Activated naive CD8-positive, alpha-beta T cell treated with anti-CD3 and anti-CD28 coated beads for 36 hours (primary cell): ENCODE measurements around the gene ZER1. TPM values are rescaled to one million over a fixed set of nuclear protein-coding genes. Genes with fewer than 3 reads are reported as not detected.
"Not testable (repeated sequence)": the region's sequence is repeated elsewhere in the genome, so short reads cannot be mapped to it uniquely, and the experiment has no call there.

Experiments used
- DNase-seq: peaks from one replicate; pipeline ENCODE4 v3.0.0; 2021
- H3K27ac Mint-ChIP-seq: one replicate; pipeline ENCODE4 v1.8.0; 2022; ENCODE audit warnings: mild to moderate bottlenecking, moderate library complexity, mixed read lengths
- H3K27me3 Mint-ChIP-seq: one replicate; pipeline ENCODE4 v1.8.0; 2022; ENCODE audit warnings: mild to moderate bottlenecking, mixed read lengths
- H3K36me3 Mint-ChIP-seq: one replicate; pipeline ENCODE4 v1.8.0; 2021; ENCODE audit warnings: mild to moderate bottlenecking, mixed read lengths
- H3K4me1 Mint-ChIP-seq: one replicate; pipeline ENCODE4 v1.8.0; 2021; ENCODE audit warnings: mixed read lengths
- H3K4me3 Mint-ChIP-seq: one replicate; pipeline ENCODE4 v1.8.0; 2022; ENCODE audit warnings: mild to moderate bottlenecking, moderate library complexity, mixed read lengths
- H3K9me3 Mint-ChIP-seq: one replicate; pipeline ENCODE4 v1.8.0; 2022; ENCODE audit warnings: mixed read lengths
- total RNA-seq, 2 experiments: library from RNA; stranded (reverse); gene quantifications; one replicate each; pipeline ENCODE4 v1.2.3, GENCODE V29; 2021

Gene ZER1
- total RNA-seq, 2 experiments from 2014 or later: 13.7 to 14.4 TPM

DNA sequence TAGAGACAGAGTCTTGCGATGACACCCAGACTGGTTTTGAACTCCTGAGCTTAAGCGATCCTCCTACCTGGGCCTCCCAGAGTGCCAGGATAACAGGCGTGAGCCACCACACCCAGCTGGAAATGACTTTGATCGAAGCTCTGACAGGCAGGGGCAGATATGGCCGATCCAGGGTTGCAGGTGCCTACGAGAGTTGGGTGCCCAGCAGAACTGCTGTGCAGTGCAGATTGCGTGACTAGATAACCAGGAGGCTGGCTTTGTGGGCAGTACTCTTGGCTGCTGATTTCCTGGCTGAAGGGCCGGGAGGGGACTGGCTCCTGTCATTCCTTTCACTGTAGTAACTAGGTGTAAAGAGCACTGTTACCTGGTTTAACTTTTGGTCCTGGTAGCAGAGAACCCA is 27.2 kb upstream of the ZER1 start:
- no peak overlapping the region for H3K27ac Mint-ChIP-seq
- no peaks in the 10 kb centered on the region for H3K4me1 Mint-ChIP-seq
- H3K9me3 Mint-ChIP-seq: no peaks in the 10 kb centered on the region

DNA sequence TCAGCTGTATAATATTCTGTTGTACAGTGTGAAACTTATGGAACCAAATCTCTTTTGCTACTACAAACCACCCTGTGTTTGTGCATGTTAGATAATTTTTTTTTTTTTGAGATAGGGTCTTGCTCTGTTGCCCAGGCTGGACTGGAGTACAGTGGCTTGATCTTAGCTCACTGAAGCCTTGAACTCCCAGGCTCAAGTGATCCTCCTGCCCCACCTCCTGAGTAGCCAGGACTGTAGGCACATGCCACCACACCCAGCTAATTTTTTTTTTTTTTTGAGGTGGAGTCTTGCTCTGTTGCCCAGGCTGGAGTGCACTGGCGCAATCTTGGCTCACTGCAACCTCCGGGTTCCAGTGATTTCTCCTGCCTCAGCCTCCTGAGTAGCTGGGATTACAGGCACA is 23.2 kb upstream of the ZER1 start:
- not testable (repeated sequence) for H3K9me3 Mint-ChIP-seq, H3K4me1 Mint-ChIP-seq, H3K4me3 Mint-ChIP-seq, H3K36me3 Mint-ChIP-seq, H3K27me3 Mint-ChIP-seq, DNase-seq, H3K27ac Mint-ChIP-seq

More for the DNA sequence above, 27.2 kb upstream of the ZER1 start:
- Mint-ChIP-seq H3K4me3 (no peak overlapping the region), H3K27me3 (no peaks in the 10 kb centered on the region), H3K36me3 (peaks cover 4% of the 10 kb centered on the region)
- no peak for DNase-seq

DNA sequence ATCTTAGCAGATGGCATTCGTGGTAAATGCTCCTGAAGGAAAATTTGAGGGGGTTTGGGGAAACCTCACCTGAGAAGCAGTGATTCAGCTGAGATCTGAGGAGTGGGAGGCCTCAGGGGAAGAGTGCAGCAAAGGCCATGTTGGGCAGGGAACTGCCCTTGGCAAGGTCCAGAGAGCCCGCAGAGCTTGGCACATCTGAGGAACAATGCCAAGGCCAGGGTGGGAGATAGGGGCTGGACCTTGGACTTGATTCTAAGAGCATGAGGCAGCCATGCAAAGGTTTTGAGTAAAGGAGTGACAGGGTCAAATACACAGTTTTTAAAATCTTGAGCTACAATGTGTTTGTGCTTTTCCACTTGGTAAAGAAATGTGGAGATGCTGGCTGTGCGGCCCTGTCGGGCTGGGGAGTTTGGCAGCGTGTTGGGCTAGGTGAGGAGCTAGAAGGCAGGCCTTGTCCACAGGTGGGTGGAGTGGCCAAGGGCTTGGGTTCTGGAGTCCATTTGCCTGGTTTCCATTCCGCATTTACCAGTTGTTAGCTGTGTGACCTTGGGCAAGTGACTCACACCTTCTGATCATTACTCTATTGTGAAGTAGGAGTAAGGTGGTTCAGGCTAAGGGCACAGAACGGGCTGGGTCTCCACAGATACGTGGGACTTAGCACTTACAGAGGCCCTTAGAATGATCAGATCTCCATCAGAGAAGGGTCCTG is 21.4 kb upstream of the ZER1 start:
- H3K9me3 Mint-ChIP-seq: no peaks in the 10 kb centered on the region
- H3K4me1 Mint-ChIP-seq: peaks cover 10% of the 10 kb centered on the region
- no peak overlapping the region for H3K27ac Mint-ChIP-seq
- DNase-seq: no peak
- H3K4me3 Mint-ChIP-seq: no peak overlapping the region
- H3K27me3 Mint-ChIP-seq: no peaks in the 10 kb centered on the region
- peaks cover 7% of the 10 kb centered on the region for H3K36me3 Mint-ChIP-seq

DNA sequence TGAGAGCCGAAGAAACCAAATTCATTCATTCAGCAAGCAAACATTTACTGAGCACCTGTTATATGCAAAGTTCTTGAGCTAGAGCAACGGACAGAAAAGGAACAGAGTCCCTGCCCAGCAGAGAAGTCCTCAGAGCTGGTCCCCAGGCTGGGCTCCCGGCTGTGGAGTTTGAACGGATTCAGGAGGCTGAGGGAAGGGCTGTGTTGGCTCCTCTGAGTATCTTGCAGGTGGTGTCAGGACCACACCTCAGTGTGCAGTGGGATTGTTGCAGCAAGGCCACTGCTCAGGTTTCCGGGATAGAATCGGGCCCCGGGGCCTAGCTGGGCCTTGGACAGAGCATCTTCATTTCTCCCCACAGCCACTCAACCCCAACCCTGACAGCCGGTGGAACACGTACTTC is 20.4 kb upstream of the ZER1 start:
- H3K36me3 Mint-ChIP-seq: peaks cover 3% of the 10 kb centered on the region
- no peak overlapping the region for H3K4me3 Mint-ChIP-seq
- DNase-seq: no peak
- no peaks in the 10 kb centered on the region for H3K27me3 Mint-ChIP-seq
- peaks cover 16% of the 10 kb centered on the region for H3K4me1 Mint-ChIP-seq
- no peak overlapping the region for H3K27ac Mint-ChIP-seq
- H3K9me3 Mint-ChIP-seq: no peaks in the 10 kb centered on the region

DNA sequence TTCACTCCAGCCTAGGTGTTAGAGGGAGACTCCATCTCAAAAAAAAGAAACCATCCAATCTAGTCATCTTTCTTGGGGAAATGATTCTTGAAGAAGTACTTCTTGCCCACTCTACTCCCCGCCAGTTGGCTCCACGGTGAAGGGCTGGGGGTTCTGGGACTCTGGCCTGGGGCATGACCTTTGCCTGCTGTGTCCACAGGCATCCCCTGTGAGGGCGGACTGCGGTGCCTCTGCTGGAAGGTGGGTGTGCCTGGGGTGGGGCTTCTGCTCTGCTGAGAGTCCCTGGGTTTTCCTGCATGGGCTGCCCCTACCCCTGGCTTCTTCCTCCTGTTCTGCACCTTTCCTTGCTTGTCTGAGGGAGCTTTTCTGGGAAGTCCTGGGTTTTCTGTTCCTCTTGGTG is 18.8 kb upstream of the ZER1 start:
- Mint-ChIP-seq H3K4me1 (peaks cover 18% of the 10 kb centered on the region), H3K36me3 (peaks cover 2% of the 10 kb centered on the region), H3K4me3 (no peak overlapping the region), H3K27me3 (no peaks in the 10 kb centered on the region), H3K9me3 (no peaks in the 10 kb centered on the region), H3K27ac (no peak overlapping the region)
- no peak for DNase-seq

DNA sequence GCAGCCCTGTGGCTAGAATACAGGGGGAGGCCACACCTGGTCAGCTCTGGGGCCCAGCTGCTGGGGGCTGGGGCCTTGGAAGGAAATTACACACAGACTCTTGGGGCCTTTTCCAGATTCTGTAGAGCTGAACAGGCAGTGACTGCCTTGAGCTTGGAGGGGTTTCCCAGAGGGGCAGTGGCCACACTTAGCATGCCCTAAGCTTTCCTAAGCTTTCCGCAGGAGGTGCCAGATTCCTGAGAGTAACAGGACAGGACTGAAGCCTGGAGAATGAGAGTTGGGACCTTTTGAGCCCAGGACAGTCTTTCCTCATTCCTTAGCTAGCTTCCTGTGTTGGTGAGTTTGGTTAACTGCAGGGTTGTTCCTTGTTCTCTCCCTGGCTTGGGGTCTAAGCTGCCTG is 16.7 kb upstream of the ZER1 start:
- Mint-ChIP-seq H3K4me1 (peaks cover 23% of the 10 kb centered on the region), H3K36me3 (peaks cover 2% of the 10 kb centered on the region), H3K27ac (peak overlapping the region; percentile 48), H3K4me3 (peak overlapping the region; percentile 99), H3K9me3 (no peaks in the 10 kb centered on the region), H3K27me3 (no peaks in the 10 kb centered on the region)
- no peak for DNase-seq

DNA sequence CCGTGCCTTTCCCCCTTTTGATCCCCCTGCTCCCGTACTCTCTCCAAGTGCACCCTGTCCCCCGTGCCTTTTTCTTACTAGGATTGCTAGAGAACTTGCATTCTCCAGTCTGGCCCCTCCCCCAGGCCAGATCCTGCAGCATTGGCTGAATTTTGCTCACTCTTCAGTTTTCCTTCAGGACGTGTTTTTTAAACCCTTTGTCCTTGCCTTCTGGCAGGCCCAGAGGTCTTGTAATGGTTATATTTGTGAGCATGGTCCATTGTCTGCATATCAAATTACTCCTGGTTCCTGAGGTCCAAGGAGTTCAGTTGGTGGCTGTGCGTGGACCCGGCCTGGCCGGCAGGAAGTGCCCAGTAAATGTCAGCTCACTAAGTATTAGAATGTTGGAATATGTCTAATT is 15.9 kb upstream of the ZER1 start:
- H3K4me1 Mint-ChIP-seq: peaks cover 26% of the 10 kb centered on the region
- H3K4me3 Mint-ChIP-seq: peak overlapping the region; percentile 99
- H3K27me3 Mint-ChIP-seq: no peaks in the 10 kb centered on the region
- H3K9me3 Mint-ChIP-seq: no peaks in the 10 kb centered on the region
- no peak for DNase-seq
- H3K27ac Mint-ChIP-seq: peak overlapping the region; percentile 92
- H3K36me3 Mint-ChIP-seq: peaks cover 2% of the 10 kb centered on the region

DNA sequence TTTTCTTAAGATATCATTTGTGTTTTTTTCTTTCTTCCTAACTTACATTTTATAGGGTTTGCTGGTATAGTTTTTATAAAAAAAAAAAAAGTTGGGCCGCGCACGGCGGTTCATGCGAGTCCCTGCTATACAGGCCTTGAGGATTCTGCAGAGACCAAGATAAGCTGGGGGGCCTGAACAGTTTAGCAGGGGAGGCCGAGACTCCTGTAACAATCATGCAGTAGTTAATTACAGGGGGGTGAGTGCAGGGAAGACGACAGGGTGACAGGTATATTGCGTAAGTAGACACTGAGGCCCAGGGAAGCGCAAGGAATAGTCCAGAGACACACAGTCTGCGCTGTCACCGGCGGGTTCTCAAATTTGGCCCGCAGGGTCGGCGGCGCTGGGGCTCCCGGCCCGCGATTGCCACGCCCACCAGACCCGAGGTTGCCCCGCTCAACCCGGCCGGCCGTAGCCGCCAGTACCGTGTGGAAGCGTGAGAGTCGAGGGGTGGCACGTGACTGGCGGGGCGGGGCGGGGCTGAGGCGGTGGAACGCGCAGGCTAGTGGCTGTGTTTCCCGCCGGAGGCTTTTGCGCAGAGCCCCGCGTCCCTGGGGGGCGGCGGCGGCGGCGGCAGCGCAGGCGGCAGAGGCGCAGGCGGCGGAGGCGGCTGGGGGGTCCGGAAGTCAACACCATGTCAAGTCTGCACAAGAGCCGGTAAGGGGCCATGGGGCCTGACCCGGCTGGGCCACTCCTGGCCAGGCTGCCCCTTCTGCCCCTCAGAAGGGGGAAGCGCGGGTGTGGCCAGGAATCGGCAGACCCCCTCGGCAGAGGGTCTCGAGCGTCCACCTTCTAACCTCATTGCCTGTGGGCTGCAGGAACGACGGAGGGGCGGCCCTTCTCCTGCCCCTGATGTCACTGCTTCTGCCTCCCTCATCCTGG is 15.2 kb upstream of the ZER1 start, which contains the start of gene TBC1D13:
Gene TBC1D13, plus strand, starts transcription at position 573 of the 921 bp plus-strand sequence. Its CDS starts 101 bp downstream, at position 674.
- H3K4me1 Mint-ChIP-seq: peaks cover 26% of the 10 kb centered on the region
- no peaks in the 10 kb centered on the region for H3K9me3 Mint-ChIP-seq

DNA sequence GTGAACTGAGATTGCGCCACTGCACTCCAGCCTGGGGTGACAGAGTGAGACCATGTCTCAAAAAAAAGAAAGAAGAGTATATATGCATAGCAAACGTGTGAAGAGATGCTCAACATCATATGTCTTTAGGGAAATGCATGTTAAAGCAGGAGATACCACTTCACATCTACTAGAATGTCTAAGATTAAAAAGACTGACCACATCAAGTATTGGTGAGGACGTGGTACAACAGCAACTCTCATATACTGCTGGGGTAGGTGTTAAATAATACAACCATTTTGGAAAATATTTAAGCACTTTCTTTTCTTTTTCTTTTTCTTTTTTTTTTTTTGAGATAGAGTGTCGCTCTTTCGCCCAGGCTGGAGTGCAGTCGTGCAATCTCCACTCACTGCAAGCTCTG is 13.7 kb upstream of the ZER1 start:
- no peaks in the 10 kb centered on the region for H3K27me3 Mint-ChIP-seq
- no peak overlapping the region for H3K4me3 Mint-ChIP-seq
- H3K36me3 Mint-ChIP-seq: peaks cover 2% of the 10 kb centered on the region
- H3K27ac Mint-ChIP-seq: no peak overlapping the region
- H3K4me1 Mint-ChIP-seq: peaks cover 26% of the 10 kb centered on the region
- no peaks in the 10 kb centered on the region for H3K9me3 Mint-ChIP-seq
- DNase-seq: no peak

More for the DNA sequence above, 15.2 kb upstream of the ZER1 start, which contains the start of gene TBC1D13:
- peak within 1 kb of the TSS; percentile 92 for H3K27ac Mint-ChIP-seq
- peak within 1 kb of the TSS; percentile 99 for H3K4me3 Mint-ChIP-seq
- H3K27me3 Mint-ChIP-seq: no peaks in the 10 kb centered on the region
- peaks cover 2% of the 10 kb centered on the region for H3K36me3 Mint-ChIP-seq
- DNase-seq: peak; percentile 92

DNA sequence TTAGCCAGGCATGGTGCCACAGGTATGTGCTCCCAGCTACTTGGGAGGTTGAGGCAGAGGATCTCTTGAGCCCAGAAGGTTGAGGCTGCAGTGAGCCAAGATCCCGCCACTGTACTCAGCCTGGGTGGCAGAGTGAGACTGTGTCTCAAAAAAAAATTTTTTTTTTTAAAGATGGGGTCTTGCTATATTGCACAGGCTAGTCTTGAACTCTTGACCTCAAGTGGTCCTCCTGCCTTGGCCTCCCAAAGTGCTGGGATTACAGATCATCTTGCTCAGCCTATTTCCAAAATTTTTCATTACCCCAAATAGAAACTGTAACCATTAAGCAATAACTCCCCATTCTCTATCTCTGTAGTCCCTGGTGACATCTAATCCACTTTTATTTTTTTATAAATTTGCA is 10.9 kb upstream of the ZER1 start:
- Mint-ChIP-seq H3K4me1 (peaks cover 11% of the 10 kb centered on the region), H3K27me3 (no peaks in the 10 kb centered on the region), H3K4me3 (no peak overlapping the region), H3K36me3 (no peaks in the 10 kb centered on the region), H3K27ac (no peak overlapping the region), H3K9me3 (no peaks in the 10 kb centered on the region)
- DNase-seq: no peak

DNA sequence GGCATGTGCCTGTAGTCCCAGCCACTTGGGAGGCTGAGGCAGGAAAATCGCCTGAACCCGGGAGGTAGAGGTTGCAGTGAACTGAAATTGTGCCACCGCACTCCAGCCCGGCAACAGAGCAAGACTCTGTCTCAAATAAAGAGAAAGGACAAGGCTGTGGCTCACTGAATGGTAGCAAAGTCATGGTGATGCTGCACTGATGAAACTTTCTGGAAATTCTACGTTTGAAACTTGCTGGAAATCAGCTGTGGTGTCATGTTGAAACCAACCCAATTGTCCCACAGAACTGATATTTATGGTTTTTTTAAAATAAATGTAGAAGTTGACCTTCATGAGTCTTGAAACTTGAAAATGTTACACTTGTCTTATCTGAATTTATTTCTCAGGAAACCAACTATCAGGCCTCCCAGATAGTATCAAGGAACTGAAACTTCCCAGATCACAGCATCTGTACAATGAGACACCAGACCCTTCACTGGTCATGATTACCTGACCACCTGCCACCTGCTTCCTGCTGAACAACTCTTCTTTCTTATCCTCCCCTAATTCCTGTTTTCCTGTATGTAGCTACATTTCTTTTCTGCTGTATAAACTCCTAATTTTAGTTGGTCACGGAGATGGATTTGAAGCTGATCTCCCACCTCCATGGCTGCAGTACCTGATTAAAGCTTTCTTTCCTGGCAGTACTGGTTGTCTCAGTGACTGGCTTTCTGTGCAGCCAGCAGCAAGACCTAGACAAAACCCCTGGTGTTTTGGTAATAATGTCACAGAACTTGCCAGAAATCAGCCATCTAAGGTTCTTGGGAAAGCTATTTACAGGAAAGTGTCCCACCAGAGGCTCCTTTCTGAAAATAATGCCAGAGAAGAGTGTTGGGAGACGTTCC is 9.7 kb upstream of the ZER1 start:
- no peak for DNase-seq
- Mint-ChIP-seq H3K27ac (no peak overlapping the region), H3K9me3 (no peaks in the 10 kb centered on the region), H3K27me3 (no peaks in the 10 kb centered on the region), H3K4me3 (no peak overlapping the region), H3K4me1 (peaks cover 8% of the 10 kb centered on the region), H3K36me3 (no peaks in the 10 kb centered on the region)

DNA sequence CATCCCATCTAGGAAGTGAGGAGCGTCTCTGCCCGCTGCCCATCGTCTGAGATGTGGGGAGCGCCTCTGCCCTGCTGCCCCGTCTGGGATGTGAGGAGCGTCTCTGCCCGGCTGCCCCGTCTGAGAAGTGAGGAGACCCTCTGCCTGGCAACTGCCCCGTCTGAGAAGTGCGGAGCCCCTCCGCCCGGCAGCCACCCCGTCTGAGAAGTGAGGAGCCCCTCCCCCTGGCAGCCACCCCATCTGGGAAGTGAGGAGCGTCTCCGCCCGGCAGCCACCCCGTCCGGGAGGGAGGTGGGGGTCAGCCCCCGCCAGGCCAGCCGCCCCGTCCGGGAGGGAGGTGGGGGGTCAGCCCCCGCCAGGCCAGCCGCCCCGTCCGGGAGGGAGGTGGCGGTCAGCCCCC is 8.4 kb upstream of the ZER1 start:
- H3K9me3 Mint-ChIP-seq, H3K4me3 Mint-ChIP-seq, DNase-seq, H3K36me3 Mint-ChIP-seq, H3K27me3 Mint-ChIP-seq, H3K27ac Mint-ChIP-seq, H3K4me1 Mint-ChIP-seq: not testable (repeated sequence)

DNA sequence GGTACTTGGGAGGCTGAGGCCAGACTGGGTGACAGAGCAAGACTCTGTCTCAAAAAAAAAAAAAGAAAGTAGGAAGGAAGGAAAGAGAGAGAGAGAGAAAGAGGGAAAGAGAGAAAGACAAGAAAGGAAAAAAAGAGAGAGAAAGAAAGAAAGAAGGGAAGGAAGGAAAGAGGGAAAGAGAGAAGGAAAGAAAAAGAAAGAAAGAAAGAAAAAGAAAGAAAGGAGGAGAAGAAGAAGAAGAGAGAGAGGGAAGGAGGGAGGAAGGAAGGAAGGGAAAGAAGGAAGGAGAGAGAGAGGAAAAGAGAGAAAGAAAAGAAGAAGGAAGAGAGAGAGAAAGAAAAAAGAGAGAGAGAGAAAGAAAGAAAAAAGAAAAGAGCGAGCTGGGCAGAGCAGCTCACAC is 3.1 kb upstream of the ZER1 start:
- Mint-ChIP-seq H3K9me3 (no peaks in the 10 kb centered on the region), H3K27me3 (no peaks in the 10 kb centered on the region), H3K36me3 (no peaks in the 10 kb centered on the region), H3K4me1 (peaks cover 12% of the 10 kb centered on the region), H3K4me3 (no peak overlapping the region), H3K27ac (no peak overlapping the region)
- DNase-seq: no peak

DNA sequence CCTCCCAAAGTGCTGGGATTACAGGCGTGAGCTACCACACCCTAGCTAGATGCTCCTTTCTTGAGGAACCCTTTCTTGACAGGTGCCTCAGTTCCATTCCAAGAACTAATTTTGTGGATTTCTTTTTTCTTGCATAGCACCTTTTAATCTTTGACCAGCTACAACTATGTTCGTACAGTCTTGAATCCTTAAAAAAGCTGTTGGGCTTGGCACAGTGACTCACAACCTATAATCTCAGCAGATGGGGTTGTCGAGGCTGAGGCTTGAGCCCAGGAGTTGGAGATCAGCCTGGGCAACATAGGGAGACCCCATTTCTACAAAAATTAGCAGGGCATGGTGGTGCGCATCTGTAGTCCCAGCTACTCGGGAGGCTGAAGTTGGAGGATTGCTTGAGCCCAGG is 1.3 kb upstream of the ZER1 start:
- no peak overlapping the region for H3K27ac Mint-ChIP-seq
- H3K9me3 Mint-ChIP-seq: no peaks in the 10 kb centered on the region
- peaks cover 21% of the 10 kb centered on the region for H3K4me1 Mint-ChIP-seq
- no peaks in the 10 kb centered on the region for H3K36me3 Mint-ChIP-seq
- no peaks in the 10 kb centered on the region for H3K27me3 Mint-ChIP-seq
- peak overlapping the region; percentile 92 for H3K4me3 Mint-ChIP-seq
- DNase-seq: no peak
